ENCODE data around the gene C3orf20. TPM values are rescaled to one million over a fixed set of nuclear protein-coding genes. Genes with fewer than 3 reads are reported as not detected.

Gene C3orf20
- total RNA-seq, 1 donor from 2014 or later: not detected

DNA sequence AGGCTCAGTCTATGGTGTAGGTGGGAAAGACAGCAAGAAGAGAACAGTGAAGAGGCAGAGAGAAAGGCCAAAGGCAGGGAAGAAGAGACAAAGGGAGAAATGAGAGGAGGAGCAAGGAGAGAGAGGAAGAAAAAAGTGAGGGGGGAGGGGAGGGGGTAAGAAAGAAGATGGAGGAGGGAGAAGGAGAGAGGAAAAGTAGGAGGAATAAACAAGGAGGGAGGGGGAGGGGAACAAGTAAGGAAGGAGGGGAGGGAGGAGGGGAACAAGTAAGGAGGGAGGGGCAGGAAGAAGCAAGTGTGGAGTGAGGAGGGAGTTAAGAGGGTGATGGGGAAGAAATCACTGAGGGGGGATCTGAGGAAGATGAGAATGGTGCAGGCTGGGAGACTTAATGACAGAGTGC, 98.3 kb downstream of the C3orf20 start:
- no peak for DNase-seq (ENCODE audit: low spot score)

DNA sequence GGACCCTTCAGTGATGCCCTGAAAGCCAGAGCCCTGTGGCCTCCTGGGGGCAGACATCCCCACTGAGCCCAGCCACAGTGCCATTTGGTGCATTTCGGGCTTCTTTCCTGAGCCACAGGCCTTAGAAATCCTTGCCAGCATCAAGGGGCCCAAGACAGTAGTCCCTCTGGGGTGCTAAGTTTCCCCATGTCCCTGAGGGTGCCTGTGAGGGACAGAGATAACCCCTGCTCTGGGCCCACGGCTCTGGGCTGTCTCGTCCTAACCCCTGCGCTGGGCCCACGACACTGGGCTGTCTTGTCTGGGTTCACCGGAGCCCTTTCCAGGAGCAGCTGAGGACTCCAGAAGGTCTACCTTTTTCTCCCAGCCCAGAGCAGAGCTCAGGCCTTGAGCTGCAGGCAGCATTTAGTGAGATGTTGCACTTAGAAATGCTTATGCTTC, 98.8 kb downstream of the C3orf20 start:
- DNase-seq (ENCODE audit: low spot score): no peak

DNA sequence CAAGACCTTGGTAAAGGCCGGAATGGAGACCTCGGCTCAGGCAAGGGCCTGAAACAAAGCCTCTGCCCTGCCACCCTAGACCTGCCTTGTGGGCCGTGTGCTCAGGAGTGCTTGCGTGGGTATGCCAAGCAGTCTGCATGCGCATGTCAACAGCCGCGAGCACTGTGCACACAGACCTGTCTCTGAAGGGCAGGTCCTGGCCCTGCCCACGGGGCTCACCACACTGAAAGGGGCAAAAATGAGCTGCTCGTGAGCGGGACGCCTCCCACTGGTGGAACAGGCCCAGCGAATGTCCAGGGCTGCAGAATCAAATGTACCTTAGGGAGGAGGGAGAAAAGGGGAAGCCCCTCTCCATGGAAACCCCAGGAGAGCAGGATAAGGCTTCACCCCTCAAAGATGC, 99.5 kb downstream of the C3orf20 start:
- DNase-seq (ENCODE audit: low spot score): no peak

DNA sequence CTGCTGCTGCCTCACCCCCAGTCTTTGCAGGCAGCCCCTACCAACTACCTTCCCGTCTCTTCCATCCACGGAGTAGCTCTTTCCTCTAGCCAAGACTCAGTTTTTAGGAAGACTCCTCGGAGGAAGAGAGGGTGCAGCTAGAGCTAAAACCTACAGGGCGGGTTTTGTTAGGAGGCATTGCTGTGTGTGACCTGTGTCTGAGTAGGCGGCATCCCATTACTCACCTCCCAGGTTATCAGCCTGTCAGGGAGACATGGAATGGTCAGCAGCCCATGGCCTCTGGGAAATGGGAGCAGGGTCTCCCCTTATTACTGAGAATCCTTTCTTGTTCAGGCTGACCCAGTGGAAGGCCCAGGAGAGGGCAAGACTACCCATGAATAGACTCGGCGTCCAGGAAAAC, 100.1 kb downstream of the C3orf20 start:
- no peak for DNase-seq (ENCODE audit: low spot score)

DNA sequence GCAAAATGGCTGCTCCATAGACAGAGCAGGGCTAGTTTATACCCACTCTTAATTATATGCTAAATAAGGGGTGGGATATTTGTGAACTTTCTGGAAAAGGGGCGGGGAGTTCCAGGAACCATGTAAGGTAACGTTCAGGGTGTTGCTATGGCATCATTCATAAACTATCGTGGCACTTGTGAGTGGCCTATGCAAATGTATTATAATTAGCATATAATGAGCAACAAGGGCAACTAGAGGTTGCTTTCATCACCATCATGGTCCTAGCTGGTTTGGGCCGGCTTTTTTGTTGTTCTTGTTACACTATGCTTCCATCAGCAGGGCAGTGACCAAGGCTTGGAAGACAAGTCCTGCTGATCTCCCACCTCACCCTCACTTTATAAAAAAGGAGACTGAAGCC, 100.6 kb downstream of the C3orf20 start:
- DNase-seq (ENCODE audit: low spot score): no peak

DNA sequence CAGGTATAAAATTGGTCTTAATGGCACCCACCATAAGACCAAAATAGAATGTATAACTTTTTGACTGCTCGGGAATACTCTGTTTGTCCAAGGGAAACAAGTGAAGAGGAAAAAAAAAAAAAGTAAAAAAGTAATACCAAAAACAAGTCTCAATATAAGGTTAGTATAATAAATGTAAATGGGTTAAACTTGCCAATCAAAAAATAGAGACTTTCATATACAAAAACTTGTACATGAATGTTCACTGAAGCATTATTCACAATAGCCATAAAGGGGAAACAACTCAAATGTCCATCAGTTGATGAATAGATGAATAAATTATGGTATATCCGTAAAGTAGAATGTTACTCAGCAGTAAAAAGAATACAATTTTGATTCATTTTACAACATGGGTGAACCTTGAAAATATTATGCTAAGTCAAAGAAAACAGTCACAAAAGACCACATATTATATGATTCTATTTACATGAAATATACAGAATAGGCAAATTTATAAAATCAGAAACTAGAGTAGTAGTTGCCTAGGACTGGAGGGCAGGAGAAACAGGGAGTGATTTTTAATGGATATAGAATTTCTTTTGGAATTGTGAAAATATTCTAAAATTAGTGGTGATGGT, 104.2 kb downstream of the C3orf20 start:
- DNase-seq (ENCODE audit: low spot score): no peak

DNA sequence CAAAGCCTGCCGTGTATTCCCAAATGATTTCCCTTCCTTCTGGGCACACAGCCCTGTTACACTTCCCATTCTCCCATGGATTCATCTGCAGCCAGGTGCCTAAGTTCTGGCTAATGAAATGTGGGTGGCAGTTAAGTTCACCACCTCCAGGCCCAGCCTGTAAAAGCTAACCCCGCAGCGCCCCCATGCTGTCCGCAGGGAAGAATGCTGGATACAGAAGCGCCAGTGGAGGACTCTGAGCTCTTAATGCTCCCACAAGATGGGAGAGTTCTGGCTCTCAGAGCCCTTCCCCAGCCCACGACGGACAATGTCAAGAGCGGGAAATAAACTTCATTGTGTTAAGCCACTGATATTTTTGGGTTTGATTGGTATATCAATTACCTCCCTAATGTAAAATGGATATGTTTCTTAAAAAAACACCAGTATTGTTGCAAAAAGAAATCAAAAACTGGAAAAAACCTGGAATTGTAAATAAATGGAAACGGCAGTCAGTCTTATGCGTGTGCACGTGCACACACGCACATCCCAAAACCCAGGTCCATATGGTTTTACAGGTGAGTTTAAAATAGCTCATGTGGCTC, 106.1 kb downstream of the C3orf20 start:
- peak; percentile 41 for DNase-seq (ENCODE audit: low spot score)

DNA sequence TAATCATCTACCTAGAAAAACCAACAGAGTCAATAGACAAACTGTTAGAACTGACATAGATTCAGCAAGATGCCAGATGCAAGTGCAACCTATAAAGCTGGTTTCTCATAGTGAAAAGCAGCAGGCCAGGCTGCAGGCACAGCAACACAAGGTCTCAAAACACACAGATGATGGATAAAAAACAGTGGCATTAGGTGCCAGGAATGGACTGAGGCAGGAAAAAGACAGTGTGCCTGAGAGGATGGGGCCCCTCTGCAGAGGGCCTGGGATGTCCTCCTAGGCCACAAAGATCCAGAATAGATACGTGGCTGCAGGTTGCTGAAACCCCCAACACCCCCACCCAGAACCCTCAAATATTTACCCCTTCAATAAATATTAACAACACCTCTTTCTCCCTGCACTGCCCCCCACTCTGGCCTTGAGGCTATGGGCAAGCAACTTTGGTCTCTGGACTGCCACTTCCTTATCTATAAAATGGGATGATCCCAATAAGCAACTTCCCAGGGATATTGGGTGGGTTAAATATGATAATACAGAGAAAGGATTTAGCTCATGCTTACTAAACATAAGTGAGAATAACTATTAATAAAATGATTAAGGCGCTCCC, 108.6 kb downstream of the C3orf20 start:
- peak; percentile 10 for DNase-seq (ENCODE audit: low spot score)

DNA sequence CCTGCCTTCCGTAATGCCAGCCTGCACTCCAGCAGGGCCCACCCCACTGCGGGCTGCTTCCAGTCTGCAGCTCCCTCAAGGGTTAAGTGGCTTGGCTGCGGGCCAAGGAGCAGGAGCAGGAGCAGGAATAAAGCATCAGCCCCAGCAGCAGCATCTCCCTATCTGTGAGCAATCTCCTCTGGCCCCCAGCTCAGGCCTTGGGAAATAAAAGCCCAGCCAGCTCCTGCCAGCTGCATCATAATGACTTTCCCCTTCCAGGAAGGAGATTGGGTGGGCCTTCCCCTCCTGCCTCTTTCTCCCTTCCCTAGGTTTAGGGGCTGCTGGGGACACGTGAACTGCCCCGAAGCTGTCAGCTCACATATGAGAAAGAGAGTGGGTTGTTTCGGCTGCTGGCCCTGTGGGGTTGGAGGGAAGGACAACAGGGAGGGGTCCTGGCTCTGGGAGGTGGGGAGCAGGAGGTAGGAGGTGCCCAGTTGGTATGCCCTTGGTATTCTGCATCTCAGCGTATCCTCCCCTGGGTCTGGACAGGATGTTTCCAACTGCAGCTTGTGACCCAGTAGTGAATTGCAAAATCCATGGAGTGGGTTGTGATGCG, 109.2 kb downstream of the C3orf20 start:
- DNase-seq (ENCODE audit: low spot score): peak; percentile 71

DNA sequence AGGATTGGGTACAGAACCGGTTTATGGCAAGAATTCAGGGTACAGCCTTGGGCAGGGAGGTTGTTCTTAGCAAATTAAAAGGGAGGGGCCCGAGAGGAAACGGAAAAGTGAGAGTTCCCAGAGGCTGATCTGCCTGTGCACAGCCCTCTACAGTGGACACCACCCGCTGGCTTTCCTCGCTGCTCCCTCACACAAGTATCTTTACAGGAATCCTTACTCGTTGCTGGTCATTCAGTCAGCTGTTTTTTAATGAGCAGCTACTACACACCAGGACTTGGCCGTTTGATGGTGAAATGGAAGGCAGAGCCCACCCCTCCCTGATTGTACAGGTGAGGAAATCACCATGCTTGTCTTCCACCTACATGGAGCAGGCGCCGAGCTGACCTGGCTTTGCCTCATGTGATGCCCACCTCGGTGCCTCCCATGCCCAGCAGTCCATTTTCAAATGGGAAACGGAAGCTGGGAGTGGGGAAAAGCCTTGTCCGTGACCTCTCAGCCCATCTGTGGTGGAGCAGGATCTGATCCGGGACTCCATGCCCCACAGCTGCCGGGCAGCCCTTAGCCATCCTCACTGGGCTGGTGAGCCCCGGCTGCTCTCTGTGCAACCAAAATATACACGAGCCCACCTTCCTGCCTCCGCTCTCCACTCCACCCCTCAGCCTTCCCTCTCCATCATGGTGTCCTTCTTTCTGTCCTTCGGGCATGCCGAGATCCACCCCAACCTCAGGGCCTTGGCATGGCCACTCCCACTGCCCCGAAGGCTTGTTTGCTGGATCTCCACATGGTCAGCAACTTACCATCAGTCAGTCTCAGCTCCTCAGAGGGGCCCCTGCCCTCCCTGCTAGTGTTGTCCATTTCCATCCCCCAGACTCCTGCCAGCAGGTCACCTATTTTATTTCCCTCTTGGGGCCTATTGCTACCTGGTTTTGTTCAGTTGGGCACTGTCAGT, 110.5 kb downstream of the C3orf20 start:
- DNase-seq (ENCODE audit: low spot score): no peak

DNA sequence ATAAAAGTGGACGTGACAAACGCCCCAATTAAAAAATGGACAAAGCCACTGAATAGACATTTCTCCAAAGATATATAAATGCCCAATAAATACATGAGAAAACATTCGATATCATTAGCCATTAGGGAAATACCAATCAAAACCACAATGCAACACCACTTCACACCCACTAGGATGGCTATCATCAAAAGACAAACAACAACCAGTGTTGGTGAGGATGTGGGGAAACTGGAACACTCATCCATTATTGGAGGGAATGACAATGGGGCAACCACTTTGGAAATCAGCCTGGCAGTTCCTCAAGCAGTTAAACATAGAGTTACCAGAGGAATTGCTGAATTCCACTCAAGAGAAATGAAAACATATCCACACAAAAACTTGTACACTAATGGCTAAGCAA, 111.4 kb downstream of the C3orf20 start:
- no peak for DNase-seq (ENCODE audit: low spot score)

DNA sequence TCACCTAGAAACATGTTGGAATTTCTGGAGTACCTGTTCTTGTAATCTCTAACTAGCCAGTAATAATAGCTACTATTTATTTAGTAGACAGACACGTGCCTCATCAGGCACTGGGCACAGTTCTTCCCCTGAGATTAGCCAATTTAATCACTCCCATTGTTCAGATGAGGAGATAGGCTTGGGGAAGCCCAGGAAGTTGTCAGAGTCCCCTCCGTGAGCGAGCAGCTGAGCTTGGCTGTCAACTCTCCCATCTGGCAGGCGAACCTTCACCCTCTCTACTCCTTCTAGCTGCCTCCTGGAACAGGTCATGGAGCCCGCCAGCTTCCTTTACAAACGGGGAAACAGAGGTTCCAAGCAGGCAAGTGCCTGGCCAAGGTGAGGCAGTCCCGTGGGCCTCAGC, 112.7 kb downstream of the C3orf20 start:
- DNase-seq (ENCODE audit: low spot score): no peak

DNA sequence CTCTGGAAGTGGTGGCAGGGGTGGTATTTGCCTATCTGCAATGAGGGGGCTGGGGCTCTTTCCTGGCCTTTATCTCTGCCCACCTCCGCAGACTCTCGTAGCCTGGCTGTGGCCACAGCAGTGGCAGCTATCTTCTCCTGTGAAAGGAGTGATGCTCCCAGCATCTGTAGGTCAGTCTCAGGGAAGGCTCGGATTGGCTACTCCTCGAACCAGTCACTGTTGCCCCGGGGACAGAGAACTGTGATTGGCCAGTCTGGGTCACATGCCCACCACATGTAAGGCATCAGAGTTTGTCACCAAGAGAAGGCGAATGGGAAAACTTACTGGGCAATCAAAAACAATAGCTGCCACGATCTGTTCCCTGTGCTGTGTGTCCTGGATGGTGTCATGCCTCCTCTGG, 113.7 kb downstream of the C3orf20 start:
- no peak for DNase-seq (ENCODE audit: low spot score)

DNA sequence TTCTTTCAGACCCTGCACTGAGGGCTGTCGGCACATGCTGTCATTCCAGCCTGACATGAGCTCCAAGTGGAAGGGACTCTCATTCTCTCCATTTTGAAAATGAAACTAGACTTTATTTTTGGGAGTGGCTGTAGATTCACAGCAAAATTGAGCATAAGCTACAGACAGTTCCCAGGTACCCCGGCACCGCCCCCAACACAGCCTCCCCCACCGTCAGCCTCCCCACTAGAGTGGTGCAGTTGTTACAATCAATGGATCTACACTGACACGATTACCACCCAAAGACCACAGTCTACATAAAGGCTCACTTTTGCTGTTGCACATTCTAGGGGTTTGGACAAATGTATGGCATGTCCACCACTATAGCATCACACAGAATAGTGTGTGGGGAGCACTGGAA, 114.3 kb downstream of the C3orf20 start:
- no peak for DNase-seq (ENCODE audit: low spot score)

DNA sequence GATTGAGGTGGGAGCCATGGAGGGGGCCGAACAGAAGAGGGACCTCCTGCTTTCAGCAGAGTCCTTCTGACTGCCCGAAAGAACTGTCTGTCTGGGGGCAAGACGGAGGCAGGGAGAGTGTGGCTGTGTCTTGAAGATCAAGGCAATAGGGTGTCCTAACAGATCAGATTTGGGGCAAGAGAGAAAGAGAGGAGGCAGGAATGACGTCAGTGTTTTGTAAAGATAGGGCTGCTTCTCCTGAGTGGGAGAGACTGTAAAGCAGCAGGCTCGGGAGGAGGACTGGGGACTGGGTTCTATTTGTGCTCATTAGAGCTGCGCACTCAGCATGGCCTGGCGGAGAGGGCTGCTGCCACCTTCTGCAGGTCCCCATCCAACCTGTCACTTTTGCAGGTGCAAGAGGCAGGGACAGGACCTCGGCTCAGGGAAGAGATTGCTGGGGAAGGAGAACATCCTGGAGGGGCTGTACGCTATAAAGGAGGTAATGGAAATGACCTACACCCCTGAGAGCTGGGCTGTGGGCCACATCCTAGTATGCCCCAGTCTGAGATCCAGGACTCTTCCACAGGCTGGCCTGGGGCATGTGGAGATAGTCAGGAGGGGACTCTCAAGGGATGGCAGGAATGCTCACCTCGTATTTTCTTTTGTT, 114.8 kb downstream of the C3orf20 start:
- DNase-seq (ENCODE audit: low spot score): no peak

DNA sequence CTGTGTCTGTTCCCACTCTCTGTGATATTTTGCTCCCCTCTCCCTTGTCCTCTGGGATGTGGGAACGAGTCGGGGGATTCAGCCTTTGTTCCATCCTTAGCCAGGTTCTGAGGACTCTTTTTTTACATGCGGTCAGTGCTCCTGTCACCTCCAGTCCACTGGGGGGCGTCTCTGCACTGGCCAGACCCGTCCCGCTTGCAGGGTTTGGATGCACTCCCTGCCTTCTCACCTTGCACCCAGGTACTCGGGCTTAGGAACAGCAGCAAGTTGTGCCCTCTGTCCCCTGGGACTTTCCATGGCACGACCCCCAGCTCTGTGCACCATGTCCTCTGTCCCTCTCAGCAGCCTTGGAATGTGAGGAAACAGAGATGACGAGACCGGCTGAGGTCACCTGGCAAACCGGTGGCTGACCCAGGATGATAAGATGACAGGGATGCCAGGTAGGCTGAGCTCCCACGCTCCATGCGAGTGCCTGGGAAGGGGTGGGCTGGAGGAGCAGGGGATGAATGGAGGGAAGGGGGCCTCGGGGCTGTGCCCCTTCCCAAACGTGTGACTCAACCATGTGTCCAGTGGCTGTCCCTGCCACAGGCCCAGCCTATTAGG, 116.5 kb downstream of the C3orf20 start:
- DNase-seq (ENCODE audit: low spot score): peak; percentile 59

DNA sequence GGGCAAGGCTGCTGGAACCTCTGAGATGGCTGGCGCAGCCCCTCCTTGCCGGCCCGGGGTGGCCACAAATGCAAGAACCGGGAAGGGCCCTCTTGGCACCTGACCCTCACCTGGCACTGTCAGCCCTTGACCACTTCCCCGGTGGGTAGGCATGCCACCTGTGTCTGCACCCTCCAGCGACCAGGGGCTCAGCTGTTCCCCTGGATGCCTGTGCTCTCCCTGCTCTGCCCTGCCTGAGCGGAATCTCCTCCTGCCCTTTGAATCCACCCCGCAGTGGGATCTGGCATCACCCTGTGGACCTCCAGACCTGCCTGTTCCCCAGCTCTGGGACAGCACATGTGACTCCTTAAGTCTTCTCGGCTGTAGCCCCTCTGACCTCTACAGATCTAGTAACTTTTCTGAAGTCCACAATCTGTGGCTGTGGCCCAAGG, 117.8 kb downstream of the C3orf20 start:
- DNase-seq (ENCODE audit: low spot score): no peak

DNA sequence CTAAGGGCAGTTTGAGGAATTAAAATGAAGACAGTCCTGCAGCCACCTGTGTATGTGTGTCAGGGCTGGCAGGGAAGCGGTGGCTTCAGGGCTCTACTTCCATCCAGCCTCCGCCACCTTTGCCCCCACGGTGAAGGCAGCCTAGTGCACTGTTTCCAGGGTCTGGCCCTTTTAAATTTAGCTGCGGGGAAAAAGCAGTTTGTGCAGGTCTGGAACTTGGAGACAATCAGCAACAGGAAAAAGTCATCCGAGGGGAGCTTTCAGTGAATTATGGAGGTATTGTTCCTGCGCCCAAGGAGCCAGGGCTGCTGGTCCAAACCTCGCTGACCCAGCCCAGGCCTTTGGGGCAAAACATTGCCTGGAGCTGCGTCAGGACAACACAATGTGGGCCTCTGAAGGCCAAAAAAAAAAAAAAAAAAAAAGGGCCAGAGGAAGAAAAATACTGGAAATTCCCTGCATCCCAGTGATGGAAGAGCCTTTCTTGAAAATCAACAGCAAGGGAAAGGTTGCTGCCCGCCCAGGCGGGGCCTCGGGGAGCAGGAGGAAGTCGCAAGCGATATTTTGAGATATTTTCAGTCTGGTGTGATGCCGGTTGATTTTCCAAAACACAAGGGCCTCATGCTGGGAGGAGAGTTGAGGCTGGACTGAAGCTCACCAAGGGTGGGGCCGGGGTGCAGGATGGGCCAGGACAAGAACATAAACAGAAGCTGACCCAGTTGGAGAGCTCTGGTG, 118.4 kb downstream of the C3orf20 start:
- peak; percentile 46 for DNase-seq (ENCODE audit: low spot score)

DNA sequence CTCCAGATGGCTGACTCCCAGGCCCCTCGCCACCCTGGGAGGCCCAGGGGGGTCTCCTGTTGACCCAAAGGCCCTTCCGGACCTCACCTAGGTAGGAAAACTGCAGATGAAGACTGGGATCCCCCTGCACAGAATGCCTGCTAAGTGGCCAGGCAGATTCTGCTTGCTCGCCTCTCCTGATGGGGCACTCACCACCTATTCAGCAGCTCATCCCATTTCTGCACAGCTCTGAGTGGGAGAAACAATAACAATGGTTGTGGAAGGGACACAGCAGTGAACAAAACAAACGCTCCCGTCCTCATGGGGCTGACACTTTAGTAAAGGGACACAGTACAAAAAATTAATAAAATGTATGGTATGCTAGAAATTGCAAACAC, 118.9 kb downstream of the C3orf20 start:
- DNase-seq (ENCODE audit: low spot score): no peak

DNA sequence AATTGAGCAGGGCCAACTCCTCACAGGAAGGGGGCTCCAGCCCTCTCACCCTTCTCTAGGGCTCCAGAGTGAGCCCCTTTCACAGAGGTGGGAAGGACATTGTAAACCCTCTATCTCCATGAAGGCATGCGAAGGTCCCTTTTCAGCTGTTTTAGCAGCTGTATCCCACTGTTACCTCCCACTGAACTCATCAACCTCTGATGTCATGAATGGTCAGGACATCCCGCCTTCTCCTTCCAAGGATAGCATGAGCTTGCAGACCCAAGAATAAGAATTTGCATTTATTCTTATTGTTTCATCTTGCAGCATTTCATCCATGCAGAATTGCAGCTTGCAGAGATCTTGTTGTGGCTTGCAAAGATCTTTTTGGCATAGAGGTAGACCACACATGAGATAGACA, 119.5 kb downstream of the C3orf20 start:
- DNase-seq (ENCODE audit: low spot score): no peak

Data from umbilical cord (tissue), 2 donors.